GM19452 (cell line): Measurements from ENCODE around the gene STX11.

Experiments
- ATAC-seq: cut with Tn5 transposase; IDR thresholded peaks from one replicate; pipeline ENCODE4 v1.9.1; 2021; ENCODE audit not compliant: unreplicated experiment

Gene STX11

DNA sequence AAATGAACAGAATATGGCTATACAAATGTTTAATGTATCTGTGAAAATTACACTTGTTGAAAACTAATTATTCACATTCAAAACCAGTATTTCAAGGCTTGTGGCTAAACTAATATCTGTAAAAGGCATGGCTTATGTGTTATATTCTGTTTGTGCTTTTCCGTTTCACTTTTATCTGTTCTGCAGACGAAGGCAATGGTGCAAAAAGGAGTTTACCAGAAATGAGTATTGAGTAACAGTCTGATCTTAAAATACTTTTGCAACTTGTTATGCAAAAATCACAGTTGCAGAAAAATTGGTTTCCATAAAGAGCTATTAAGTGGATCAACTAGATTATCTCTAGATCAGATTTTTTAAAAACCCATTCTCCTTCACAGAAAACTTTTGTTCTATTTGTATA lies 9.4 kb upstream of the STX11 start:
- peak; percentile 82 for ATAC-seq

- no peak for ATAC-seq
Observed at GRCh38 chr6:144141470-144141869, 8.8 kb upstream of the STX11 start.

- no peak for ATAC-seq
Observed at GRCh38 chr6:144143106-144143505, 7.2 kb upstream of the STX11 start.

- no peak for ATAC-seq
Observed at GRCh38 chr6:144143878-144144277, 6.4 kb upstream of the STX11 start.

- ATAC-seq, result no peak
Observed at GRCh38 chr6:144144996-144145395, 5.3 kb upstream of the STX11 start.

- ATAC-seq, result no peak
Observed at GRCh38 chr6:144145541-144145940, 4.8 kb upstream of the STX11 start.

DNA sequence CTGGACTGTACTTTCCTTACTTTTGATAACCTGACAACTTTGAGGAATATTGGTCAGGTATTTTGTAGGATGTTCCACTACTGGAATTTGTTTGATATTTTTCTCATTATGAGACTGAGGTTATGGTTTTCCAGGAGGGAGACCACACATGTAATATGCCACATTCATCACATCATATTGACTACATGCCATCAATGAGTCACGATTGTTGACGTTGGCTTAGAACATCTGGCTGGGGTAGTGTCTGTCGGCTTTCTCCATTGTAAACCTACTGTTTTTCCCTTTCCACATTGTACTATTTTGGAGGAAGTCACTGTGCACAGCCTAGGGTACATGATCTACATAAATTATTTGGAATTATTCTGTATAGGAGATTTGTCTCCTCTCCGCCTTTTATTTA lies 1.4 kb upstream of the STX11 start:
- no peak for ATAC-seq

DNA sequence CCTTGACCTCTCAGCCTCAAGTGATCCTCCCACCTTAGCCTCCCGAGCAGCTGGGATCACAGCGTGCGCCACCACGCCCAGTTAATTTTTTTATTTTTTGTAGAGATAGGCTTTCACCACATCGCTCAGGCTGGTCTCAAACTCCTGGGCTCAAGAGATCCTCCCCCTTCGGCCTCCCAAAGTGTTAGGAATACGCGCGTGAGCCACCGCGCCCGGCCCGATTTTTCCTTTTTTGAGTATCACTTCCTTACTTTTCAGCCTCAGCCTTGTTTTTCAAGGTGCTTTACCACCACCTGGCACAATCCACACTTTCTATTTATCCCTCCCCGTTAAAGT lies 791 bp upstream of the STX11 start:
- ATAC-seq, result no peak

GRCh38 chr6:144150710-144151657 lies 667 bp downstream of the STX11 start:
- peak; percentile 60 for ATAC-seq

- ATAC-seq, result no peak
Observed at GRCh38 chr6:144152334-144152900, 2.1 kb downstream of the STX11 start.

- no peak for ATAC-seq
Observed at GRCh38 chr6:144153260-144153659, 2.9 kb downstream of the STX11 start.

DNA sequence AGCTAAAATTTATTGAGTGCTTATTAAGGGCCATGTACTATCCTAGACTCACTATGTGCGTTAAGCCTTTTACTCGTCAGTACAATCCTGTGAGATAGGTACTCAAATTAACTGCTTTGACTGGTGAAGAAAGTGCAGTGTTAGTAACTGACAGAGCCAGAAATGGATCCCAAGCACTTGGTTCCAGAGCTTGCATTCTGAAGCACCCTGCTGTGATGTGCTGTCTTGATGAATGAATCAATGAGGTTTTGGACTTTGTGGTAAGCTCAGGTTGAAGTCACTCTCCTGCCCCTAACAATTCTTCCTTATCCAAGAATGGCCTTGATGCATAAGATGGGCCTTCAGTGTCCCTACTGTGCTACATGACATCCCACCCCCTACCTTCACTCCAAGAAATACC lies 3.7 kb downstream of the STX11 start:
- no peak for ATAC-seq

DNA sequence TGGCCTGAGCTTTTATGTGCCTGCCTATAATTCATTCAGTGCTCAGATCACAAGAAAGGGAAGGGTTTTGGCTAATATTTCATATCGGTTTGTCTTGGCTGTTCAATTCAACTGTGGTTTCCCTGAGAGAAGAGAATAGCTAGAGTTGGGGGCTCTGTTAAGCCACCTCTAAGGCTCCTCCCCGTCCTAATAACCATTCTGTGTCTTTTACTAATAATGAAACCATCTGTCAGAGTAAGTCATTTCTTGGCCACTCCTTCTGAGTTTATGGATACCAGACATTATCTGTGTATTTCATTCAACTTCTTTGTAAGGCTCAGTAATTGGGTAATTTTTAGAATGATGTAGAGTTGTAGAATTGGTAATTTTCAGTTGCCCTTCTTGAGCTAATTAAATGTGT lies 5.2 kb downstream of the STX11 start:
- ATAC-seq, result peak; percentile 52

GRCh38 chr6:144156338-144156737 lies 6.0 kb downstream of the STX11 start:
- no peak for ATAC-seq

- no peak for ATAC-seq
Observed at GRCh38 chr6:144156991-144157390, 6.7 kb downstream of the STX11 start.

GRCh38 chr6:144158133-144158532 lies 7.8 kb downstream of the STX11 start:
- no peak for ATAC-seq

DNA sequence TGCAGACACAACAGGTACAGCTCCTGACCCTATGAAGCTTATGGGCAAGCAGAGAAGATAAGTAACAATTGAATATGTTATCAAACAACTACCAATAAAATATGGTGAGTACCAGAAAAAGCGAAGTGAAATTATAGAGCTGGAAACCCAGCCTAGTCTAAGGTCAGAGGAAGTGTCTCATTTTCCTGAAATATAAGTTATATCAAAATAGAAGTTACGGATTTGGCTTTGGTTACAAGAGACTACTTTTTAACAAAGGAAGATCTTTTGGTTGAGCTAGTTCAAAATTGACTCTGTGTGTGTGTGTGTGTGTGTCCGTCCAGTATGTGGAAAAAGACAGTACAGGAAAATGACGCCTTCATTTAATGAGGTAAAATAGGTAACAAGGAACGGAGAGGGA lies 8.9 kb downstream of the STX11 start:
- no peak for ATAC-seq

GRCh38 chr6:144159742-144160141 lies 9.4 kb downstream of the STX11 start:
- ATAC-seq, result no peak

- no peak for ATAC-seq
Observed at GRCh38 chr6:144160431-144161005, 10.2 kb downstream of the STX11 start.

- ATAC-seq, result no peak
Observed at GRCh38 chr6:144161975-144162374, 11.7 kb downstream of the STX11 start.

DNA sequence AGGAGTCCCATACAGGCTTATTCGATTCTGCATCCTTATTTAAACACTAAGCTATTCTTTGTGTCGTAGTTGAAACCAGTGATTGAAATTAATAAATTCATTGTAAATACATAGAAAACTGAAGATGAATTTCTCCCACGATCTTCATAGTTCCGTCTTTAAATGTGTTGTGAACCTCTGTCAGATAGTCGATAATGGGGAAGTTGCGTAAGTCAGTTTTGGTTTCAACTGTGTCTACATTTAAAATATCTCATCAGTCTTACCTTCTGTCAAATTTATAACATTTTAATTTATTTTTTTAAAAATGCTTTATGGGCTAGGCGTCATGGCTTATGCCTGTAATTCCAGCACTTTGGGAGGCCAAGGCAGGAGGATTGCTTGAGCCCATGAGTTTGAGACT lies 12.7 kb downstream of the STX11 start:
- ATAC-seq, result peak; percentile 59

GRCh38 chr6:144165784-144166183 lies 15.5 kb downstream of the STX11 start:
- ATAC-seq, result no peak
